ENCODE measurements around the gene SBSN.
A peak's percentile ranks its signal among the peaks of the same experiment; 100 is the strongest.

The SBSN gene

DNA sequence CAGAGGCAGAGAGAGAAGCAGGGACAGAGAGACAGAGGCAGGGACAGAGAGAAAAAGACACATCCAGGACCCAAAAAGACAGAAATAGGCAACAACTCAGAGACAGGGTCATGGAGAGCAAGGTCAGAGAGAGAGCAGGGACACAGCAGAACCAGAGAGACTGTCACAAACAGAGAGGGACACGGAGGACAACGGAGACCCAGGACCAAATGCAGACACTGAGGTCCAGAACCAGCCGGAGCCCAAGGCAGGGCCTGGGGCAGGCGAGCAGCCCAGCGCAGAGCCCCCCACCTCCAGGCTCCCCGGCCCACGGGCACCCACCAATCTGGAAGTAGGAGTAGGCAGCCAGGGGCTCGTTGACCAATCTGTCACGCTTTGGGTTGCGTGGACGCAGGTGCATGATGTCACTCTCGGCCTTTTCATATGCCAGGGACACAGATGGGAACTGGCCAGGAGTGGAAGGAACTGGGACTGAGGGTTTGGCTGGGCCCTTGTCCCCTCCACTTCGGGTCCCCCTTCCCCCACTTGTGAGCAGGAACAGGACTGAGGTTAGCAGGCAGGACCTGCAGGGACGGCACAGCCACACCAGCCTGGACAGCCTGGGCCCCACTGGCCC, 25.4 kb upstream of the SBSN start:
- no peak for DNase-seq

GRCh38 chr19:35552534-35553384, 24.6 kb upstream of the SBSN start:
- DNase-seq, result no peak

GRCh38 chr19:35551091-35551810, 23.1 kb upstream of the SBSN start:
- no peak for DNase-seq

GRCh38 chr19:35549879-35550523, 21.9 kb upstream of the SBSN start:
- no peak for DNase-seq

GRCh38 chr19:35549174-35549788, 21.2 kb upstream of the SBSN start:
- DNase-seq, result peak; percentile 46

DNA sequence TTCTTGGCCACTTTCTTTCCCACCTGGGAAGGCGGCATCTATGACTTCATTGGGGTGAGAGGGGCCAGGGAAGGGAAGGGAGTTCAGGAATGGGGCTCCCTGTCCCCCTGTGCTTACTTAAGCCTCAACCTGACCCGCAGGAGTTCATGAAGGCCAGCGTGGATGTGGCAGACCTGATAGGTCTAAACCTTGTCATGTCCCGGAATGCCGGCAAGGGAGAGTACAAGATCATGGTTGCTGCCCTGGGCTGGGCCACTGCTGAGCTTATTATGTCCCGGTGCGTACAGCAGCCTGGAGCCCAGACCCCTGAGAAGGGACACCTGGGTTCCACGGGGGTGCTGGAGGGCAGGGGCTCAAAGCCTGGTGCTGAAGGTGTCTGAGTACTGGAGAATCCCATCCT, 18.4 kb upstream of the SBSN start:
- DNase-seq, result no peak

GRCh38 chr19:35545855-35546381, 17.8 kb upstream of the SBSN start:
- DNase-seq, result peak; percentile 50

DNA sequence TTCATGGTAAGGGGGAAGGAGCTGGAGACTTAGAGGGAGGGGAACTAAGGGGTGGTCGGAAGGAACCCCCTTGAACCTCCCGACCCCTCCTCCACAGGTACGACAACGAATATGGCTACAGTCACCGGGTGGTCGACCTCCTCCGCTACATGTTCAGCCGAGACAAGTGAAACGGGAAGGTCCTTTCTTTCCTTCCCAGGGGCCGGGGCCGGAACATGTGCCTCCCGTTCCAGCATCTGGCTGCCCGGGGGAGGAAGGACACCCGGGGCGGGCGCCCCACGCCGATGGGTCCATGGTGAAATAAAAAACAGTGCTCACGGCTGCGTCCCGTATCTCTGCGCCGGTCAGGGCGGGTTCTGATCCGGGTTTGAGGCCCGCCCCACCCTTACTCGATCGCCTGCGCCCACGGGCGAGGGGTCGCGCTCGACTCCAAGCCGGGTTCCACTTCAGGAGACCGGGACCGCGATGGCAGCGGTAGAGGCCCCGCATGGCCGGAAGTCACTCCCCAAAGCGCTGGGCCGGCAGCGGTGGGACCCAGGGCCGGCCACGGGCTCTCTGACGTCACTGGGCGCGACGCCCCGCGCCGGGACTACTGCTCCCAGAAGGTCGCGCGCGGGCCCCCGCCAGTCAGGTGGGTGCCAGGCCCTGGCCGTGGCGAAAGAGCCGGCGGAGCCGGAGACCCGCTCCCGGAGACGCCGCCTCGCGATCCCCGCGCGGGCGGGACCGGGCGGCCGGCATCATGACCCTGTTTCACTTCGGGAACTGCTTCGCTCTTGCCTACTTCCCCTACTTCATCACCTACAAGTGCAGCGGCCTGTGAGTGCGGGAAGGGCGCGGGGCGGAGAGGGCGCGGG, 17.1 kb upstream of the SBSN start, which contains the start of gene TMEM147:
Gene TMEM147, plus strand, starts transcription at position 626 of the 854 bp plus-strand sequence. Its CDS starts 114 bp downstream, at position 740.
- DNase-seq, result peak; percentile 94

DNA sequence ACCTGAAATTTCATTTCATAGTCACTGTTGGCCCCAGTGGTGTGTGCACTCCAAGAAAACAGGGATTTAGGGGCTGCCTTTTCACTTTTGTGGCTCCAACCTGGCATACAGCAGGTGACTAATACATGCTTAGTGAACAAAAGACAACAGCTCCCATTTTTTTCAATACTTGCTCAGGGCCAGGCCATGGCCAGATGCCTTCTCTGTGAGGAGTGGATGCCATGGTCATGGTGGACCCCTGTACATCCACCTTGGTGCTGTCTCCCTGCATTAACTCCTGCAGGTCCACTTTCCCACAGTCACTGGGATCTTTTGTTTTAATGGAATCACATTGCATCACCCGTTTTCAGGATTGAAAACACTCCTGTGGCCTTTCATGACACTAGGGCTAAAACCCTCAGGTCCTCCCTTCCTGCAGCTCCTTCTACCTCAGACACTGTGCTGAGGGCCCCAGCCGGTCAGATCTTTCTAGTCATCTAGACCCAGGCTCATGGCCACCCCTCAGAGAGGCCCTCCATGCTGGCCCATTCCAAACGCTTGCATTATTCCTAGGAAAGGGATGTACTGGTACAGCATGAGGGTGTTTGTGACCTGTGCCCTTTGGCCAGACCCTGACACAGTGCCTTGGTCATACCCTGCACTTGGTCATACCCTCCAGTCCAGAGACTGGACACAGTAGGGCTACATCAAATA, 16.1 kb upstream of the SBSN start:
- no peak for DNase-seq

- DNase-seq, result no peak
These were observed 15.4 kb upstream of the SBSN start for GRCh38 chr19:35543280-35544109.

- DNase-seq, result no peak
These were observed 14.1 kb upstream of the SBSN start for GRCh38 chr19:35542209-35542608.

DNA sequence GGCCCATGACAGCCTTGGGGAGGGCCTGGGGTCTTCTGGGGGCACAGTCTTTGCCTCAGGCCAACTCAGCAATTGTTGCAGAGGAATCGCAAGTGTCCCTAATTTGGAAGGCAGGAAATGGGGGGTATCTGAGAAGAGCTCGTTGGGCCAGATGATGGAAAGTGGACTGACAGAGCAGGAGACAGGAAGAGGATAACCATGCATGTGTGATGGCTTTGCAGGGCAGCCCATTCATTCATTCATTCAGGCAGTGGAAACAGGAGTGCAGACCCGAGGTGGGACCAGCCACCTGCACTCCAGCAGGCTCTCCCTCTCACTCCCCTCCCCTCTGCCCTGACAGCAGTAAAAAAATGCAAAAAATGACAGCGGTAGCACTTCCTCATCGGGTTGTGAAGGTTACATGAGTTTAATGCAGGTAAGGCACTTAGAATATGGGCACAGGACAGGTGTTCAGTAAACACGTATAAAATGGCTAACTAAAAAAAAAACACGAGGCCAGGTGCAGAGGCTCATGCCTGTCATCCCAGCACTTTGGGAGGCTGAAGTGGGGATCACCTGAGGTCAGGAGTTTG, 12.3 kb upstream of the SBSN start:
- DNase-seq, result no peak

GRCh38 chr19:35539850-35540249, 11.7 kb upstream of the SBSN start:
- no peak for DNase-seq

DNA sequence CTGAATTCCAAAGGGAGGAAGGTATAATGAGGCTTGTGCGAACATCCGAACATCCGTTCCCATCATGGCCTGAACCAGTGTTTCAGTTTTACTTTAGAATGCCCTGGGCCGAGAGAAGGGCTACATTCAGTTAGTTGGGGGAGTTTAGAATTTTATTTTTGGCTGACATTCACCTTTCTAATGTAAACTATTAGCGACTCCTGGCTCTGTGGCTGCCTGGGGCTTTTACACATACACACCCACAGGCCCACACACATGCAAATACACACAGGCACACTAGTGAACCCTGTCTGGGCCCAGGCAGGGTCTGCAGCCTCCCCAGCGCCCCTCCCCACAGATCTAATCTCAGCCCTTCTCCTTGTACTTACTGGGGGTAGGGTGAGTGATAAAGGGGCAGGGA, 11.2 kb upstream of the SBSN start:
- no peak for DNase-seq

DNA sequence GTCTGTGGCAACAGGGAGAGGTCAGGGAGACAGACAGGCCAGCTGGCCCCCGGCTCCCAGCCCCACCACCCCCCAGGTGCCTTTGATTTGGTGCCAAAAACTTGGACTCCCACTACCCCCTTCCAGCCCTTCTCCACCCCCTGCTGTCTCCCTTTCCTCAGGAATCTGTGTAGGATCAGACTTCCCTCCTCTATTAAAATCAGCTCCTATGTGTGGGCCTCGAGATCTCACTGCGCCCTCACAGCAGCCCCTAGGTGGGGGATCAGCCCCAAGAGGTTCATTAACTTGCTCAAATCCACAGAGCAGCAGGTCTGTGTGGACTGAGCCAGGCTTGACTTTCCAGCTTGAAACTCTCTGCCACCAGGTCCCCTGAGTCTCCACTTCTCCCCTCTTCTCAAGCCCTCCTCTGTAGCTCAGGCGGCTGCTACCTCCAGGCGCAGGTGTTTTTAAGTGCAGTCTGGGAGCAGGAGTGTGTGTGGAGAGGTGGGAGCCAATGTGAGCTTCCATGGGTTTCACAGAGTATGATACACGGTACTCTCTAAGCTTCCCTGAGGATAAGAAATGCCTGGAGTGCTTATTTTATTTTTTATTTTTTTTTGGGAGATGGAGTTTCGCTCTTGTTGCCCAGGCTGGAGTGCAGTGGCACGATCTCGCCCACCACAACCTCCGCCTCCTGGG, 6.8 kb upstream of the SBSN start:
- DNase-seq, result no peak

- DNase-seq, result no peak
These were observed 5.8 kb upstream of the SBSN start for GRCh38 chr19:35533822-35534392.

DNA sequence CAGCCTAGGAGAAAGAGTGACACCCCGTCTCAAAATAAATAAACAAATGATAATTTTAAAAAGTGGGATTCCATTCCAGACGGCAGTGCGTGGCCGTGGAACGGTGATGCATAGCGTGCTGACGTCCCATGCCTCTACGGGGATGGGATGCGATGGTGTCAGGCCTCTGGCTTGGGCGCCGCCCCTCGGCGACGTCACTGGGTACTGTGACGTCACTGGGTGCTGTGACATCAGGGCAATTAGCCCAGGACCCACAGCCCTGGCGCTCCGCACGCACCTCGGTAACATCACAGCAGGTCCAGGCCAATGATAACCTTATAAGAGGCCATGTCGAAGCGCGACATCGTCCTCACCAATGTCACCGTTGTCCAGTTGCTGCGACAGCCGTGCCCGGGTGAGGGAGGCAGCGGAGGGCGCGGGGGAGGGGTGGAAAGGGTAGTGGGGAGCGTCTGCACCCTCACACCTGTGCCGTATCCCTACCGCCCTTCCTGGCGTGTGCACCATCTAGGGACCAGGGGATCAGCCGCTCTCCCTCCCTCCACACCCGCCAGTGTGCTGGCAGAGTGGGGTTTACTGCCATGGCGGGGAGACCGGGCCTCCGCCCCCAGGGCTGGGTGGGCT, 5.2 kb upstream of the SBSN start, which contains the start of gene GAPDHS:
Gene GAPDHS, plus strand, starts transcription at position 256 of the 621 bp plus-strand sequence. Its CDS starts 72 bp downstream, at position 328.
- DNase-seq, result no peak

DNA sequence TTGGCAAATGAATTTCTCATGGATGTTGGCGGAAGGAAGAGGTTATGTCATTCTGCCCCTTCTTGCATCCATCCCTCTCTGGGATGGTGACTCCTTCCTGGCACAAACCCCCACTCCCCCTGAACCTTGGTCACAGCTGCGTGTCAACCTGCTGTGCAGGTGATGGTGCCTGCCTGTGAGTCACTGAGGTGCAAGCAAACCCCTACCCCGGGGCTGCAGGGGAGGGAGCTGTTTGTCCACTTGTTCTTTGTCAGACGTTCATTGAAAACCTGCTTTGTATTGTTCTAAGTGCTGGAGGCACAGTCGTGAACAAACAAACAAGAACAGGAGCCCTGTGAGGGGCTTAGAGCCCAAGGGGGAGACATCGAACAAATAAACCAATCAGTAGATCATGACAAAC, 3.2 kb upstream of the SBSN start:
- DNase-seq, result no peak

Data from right hindlimb (tissue), 1 donor.